Posterior vena cava (tissue), 2 donors: ENCODE results near the gene ANKRD33B. TPM values are rescaled to one million over a fixed set of nuclear protein-coding genes. Genes with fewer than 3 reads are reported as not detected.
"Not testable (repeated sequence)": the region's sequence is repeated elsewhere in the genome, so short reads cannot be mapped to it uniquely, and the experiment has no call there.

Source experiments
- DNase-seq: peaks from one replicate; pipeline ENCODE4 v3.0.0-alpha.2; 2020; ENCODE audit warnings: low spot score
- intact Hi-C, 2 donors: fragments of 100-400 bp; cut with DNase I; formaldehyde crosslinking; loops; one replicate each; pipeline versions ENCODE4 v1.14.1 to v1.14.2; 2022 to 2023
- long read RNA-seq, 2 donors: library from polyadenylated mRNA; unstranded; transcript quantifications; one replicate each; pipeline ENCODE4 v2.0.0, GENCODE V29; 2020 to 2021
- total RNA-seq, 2 donors: library from RNA; stranded (reverse); fragmentation: NEBNext Ultra II Directional; extraction: Animal tissue kit (Norgen Biotek cat#: 25700); gene quantifications; one replicate each; pipeline ENCODE4 v1.2.1, GENCODE V29; 2021
- donor health status: DM: yes; HTN: yes; CAD: no.
- donor health status: DM: yes; HTN: yes; CAD: no.

The ANKRD33B gene
- 1 to 10 TPM; 3.3 to 3.9 TPM for total RNA-seq
- long read RNA-seq, donor 1 = 0 reads
- long read RNA-seq, donor 2, partial matches to known transcripts = 0 of 1 reads
- long read RNA-seq, donor 2, other reads (novel, unspliced or antisense) = 1 of 1 reads

DNA sequence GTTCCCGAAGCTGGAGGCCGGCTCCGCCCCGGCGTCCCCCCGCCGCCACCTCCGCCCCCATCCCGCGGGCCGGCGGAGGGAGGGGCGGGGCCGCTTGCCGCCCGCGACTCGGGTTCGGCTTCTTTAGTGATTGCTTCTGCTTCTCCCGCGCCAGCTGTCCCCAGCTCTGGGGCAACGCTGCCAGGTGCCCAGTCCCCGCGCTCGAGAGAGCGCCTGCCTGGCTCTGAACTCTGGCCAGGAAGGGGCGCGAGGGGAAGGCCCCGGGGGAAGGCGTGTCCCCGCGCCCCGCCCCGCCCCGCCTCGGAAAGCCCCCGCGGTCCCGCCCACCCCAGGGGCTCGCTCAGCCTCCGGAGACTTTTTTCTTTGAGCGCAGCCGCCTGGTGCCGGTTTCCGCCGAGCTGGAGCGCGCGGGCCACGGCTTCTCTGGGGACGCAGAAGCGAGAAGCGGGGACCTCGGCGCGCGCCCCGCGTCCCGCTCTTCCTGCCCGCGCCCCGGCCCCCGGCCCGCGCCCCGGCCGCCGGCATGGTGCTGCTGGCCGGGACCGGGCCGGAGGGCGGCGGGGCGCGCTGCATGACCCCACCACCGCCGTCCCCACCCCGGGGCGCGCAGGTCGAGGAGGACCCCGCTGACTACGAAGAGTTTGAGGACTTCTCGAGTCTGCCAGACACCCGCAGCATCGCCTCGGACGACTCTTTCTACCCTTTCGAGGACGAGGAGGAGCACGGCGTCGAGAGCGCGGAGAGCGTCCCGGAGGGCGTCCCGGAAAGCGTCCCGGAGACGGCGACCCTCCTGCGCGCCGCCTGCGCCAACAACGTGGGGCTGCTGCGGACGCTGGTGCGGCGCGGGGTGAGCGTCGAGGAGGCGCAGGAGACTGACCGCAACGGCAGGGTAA, at the start of gene ANKRD33B:
Gene ANKRD33B, plus strand, starts transcription at position 126 of the 893 bp plus-strand sequence. Its CDS starts 398 bp downstream, at position 524.
- intact Hi-C loops = loop anchor here (2.0 to 10.0 kb wide), 2 partner anchors 73 to 109 kb away; no protein-coding TSS in a partner anchor

DNA sequence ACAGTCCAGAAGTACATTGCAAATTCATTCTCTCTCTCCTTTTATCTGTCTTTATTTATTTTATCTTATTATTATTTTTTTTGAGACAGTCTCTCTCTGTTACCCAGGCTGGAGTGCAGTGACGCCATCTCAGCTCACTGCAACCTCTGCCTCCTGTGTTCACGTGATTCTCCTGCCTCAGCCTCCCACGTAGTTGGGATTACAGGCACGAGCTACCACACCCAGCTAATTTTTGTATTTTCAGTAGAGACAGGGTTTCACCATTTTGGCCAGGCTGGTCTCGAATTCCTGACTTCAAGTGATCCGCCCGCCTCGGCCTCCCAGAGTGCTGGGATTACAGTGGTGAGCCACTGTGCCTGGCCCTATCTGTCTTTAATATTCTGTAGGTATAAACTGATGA, 49.3 kb upstream of the ANKRD33B start:
- intact Hi-C loops = not testable (repeated sequence)

More for the DNA sequence above, at the start of gene ANKRD33B:
- DNase-seq = peak; percentile 85

DNA sequence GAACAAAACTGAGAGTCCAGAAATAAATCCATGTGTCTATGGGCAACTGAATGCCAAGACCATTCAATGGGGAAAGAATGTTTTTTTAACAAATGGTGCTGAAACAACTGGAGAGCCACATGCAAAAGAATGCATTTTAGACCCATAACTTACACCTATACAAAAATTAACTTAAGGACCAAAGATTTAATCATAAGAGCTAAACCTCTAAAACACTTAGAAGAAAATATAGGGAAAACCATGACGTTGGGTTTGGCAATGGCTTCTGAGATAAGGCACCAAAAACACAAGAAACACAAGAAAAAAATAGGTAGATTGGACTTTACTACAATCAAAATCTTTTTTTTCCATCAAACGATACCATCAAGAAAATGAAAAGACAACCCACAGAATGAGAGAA, 48.4 kb upstream of the ANKRD33B start:
- no peak for DNase-seq
- intact Hi-C loops = no loop called here

More for the DNA sequence above, 49.3 kb upstream of the ANKRD33B start:
- DNase-seq = not testable (repeated sequence)

DNA sequence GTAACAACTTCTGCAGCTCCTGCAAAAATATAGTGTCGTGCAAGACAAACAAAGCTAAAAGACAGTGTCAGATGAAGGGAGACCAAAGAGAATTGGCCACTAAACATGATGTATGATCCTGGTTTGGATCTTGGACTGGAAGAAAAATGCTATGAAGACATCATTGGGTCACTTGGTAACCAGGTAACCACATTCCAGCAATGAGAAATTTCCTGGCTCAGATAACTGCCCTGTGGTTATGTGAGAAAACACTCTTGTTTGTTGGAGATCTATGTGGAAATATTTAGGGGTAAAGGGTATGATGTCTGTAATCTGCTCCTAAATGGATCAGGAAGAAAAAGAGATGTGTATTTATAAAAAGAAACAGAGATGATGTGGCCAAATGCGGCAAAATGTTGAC, 45.5 kb upstream of the ANKRD33B start:
- DNase-seq = no peak
- intact Hi-C loops = no loop called here

DNA sequence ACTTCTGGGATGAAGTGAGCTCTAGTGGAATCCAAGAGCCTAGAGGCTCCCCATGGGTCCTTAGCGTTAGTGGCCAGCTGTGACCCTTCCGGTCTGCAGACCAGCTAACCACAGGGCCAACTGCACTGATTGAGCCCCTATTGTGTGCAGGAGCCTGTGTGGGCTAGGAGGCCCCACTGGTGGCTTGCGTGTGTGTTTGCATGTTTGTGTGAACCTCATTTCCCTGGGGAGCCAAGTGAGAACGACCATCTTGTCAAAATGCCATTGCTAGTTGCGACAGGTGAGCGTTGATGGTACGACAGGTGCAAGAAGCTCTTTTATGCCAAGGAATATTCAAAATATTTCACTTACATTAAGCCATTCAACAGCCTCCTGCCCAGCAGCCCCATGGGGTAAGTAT, 44.1 kb upstream of the ANKRD33B start:
- peak; percentile 38 for DNase-seq
- intact Hi-C loops = no loop called here

DNA sequence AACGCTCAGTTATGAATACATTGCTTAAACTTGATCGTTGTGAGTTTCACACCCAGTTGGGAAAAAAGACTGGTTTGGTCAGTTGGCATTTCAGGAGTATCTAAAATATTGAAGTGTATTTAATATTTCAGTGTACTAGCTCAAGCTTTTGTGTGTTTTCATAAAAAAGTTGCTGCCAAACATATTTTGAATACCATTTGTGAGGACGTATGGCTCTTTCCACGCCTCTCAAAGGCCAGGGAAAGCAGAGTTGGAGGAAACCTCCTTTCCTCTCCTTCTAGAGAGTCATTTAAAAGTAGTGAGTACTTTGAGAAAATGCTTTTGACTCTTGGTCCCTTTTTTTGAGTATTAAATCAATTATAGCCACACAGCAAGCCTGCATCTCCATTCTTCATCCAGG, 43.2 kb upstream of the ANKRD33B start:
- DNase-seq = no peak
- intact Hi-C loops = no loop called here

DNA sequence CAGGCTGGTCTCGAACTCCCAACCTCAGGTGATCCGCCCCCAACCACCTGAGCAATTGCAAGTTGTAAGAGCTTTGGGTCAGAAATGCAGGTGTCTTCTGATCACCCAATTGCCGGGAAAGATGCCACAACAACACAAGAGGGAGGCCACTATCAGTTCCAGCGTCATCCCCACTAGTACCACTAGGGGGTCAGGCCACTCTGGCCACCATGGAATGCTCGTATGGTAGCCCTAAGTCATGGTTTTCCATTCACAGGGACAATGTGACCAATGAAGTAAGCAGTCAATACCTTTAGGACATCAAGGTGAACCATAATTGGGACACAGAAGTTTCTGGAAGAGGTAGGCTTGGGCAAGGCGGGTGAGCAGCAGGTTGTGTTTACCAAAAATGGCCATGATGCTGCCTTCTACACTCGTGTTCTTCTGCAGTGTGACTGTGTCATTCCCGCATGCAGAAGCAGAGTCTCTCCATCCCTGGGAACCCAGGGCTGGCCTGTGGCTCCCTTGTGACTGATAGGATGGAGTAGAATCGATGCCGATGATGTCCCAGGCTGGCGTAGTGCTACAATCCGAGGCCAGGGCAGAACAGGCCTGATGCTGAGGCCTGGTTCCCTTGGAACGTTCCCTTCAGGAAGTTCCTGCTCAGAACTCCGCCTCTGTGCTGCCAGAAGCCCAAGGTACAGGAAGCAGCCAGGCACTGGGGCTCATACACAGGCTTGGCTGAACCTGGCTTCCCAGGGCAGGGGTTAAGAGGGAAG, 42.2 kb upstream of the ANKRD33B start:
- peak; percentile 54 for DNase-seq
- intact Hi-C loops = no loop called here

DNA sequence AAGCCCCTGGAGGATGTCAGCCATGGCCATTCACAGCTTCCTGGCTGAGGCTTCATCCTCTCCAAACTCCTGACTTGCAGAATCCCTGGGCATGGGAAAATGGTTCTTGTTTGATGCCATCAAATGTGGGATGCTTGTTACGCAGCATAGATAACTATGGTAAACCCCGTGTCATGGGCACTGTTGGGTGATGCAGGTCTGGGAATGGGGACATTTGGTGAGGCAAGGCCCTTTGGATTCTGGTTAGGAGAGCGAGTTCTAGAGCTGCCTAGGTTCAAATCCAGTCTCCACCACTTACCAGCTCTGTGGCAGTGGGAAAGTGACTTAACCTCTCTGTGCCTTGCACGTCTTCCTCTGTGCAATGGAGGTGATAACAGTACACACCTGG, 41.7 kb upstream of the ANKRD33B start:
- no peak for DNase-seq
- intact Hi-C loops = no loop called here

DNA sequence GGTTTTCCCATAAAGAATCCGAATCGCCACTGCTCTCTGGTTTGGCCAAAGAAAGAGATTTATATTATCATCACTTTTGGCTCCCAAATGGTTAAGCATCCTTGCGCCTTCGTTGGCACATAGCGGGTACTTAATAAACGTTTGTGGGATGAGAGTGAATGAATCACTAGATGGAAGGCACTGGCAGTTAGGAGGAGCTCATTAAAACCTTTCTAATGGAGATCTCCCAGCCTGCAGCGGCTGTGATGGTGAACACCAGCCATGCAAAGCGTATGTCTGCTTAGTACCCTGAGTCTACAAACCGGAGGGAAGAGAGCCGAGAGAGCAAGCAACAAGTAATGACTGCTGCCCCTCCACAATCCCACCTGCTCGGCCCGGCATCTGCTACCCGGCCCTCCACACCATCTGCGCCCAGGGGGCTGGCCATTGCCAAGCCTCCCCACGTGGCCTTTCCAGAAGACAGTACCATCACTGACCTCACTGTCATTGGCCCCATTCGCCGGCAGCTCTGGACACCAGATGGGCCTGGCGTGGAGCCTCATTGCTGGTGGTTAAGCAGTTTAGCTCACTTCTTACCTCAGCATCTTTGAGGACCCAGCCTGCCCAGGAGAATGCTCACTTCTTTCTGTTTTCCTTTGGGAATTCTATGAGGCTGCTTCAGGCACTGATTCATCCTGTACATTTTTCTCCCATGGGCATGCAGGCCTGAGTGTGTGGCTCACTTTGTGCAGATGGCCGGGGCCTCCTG, 39.3 kb upstream of the ANKRD33B start:
- DNase-seq = no peak
- intact Hi-C loops = no loop called here

DNA sequence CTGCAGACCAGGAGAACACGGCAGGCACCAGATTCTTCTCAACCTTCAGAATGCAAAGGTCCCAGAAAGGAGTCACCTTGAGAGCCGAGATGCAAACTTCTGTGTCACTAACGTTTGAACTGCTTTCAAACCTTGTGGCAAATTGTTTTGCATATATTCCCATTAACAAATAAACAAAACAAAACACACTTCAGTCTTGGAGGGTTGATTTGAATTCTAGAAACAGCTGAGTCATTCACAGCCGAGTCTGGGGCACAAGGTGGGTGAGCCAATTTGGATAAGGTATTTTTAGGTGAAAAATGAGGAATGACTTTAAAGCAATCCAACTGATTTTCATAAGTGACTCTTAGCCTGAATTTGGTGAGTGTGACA, 38.8 kb upstream of the ANKRD33B start:
- DNase-seq = no peak
- intact Hi-C loops = no loop called here

DNA sequence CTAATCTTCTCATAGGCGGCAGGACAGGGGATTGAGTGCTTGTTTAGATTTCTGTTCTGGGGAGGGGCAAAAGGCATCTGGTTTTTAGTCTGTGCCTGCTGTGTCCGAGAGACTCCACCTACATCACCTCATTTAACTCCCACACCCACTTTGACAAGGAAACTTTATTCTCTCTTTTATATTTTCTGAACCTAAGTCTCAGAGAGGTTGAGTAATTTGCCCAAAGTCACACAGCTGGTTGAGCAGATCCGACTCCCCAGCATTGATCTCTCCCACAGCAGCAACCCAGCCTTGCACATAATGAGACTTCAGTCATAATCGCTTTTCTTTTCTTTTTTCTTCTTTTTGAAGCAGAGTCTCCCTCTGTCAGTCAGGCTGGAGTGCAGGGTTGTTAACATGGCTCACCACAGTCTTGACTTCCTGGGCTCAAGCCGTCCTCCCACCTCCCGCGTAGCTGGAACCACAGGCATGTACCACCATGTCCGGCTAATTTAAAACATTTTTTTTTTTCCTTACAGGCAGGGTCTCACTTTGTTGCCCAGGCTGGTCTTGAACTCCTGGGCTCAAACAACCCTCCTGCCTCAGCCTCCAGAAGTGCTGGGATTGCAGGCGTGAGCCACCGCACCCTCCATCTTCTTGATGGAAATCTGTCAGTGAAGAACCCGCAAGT, 36.5 kb upstream of the ANKRD33B start:
- intact Hi-C loops = no loop called here
- DNase-seq = no peak

DNA sequence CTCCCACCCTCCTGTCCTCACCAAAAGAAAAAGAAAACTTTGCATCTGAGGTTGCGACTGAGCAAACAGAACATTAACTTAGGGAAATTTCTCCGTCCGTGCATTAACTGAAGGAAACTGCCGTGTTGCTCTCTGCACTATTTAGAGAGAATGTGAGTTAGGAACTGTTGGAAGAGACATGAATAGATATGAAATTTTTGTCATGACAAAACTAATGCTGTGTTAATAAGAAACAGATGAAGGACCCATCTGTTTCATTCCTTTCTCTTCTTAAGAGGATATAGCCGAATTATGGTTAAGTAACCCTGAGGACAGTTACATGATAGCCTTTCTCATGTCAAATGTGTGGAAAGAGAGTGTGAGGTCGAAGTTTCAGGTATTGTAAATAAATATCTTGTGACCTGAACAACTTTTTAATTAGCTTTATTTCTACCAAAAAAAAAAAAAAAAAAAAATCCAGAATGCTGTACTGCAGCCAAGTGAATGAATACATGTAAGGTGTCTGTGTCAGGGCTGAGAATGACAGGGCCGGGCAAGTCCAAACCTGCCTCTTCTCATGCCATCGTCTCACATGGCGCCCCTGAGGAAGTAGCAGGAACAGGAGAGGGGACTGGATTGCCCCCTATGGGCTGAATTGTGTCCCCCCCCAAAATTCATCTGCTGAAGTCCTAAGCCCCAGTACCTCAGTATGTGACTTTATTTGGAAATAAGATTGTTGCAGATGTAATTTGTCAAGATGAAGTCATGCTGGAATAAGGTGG, 35.6 kb upstream of the ANKRD33B start:
- DNase-seq = no peak
- intact Hi-C loops = no loop called here

DNA sequence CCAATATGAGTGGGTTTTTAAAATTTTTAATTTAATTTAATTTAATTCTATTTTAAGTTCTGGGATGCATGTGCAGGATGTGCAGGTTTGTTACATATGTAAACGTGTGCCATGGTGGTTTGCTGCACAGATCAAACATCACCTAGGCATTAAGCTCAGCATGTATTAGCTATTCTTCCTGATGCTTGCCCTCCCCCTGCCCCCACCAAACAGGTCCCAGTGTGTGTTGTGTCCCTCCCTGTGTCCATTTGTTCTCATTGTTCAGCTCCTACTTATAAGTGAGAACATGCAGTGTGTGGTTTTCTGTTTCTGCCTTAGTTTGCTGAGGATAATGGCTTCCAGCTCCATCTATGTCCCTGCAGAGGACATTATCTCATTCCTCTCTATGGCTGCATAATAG, 35.0 kb upstream of the ANKRD33B start:
- intact Hi-C loops = no loop called here
- no peak for DNase-seq

DNA sequence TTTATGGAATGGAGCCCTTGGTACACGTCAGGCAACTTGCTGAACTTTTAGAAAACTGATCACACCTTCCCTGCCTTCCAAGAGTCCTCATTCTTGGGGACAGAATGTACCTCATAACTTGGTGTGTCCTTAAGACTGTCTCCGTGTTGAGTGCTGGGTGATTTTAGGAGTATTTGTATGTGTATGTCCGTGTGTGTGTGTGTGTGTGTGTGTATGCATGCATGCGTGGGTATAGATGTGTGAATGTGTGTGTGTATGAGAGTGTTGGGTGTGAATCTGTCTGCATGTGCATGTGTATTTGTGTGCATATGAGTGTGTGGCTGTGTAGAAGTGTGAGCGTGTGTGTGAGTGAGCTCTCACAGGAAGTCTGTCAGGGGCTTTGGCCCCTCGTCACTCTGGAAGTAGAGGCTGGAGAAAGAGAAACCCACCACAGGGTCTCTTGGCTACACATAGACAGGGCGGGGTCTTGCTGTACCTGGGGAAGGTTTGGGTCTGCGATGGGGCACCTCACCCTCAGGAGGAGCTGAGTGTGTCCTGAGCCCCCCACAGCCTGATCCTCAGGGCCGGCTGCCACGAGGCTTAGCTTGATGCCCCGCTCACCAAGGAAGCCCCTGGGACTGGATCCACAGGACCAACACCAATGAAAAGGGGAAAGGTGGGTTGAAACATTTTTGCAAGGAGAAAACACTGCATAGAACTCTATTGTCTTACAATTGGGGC, 33.1 kb upstream of the ANKRD33B start:
- intact Hi-C loops = no loop called here

DNA sequence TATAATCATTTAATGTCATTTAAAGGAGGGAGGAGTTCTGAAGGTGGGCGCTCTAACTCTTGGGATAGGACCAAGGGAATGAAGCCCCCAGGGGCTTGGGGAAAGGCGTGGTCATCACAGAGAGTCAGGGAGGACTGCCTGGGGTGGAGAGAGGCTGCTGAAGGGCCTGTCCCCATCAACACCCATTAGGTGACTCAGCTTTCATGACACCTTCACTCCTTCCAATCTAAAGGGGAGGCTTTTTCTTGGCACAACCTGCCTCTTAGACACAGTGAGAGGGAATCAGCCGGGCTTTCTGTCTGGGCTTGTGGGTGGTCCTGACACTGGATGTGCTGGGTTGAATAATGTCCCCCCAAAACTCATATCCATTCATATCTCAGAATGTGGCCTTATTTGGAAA, 31.4 kb upstream of the ANKRD33B start:
- DNase-seq = no peak
- intact Hi-C loops = no loop called here

More for the DNA sequence above, 33.1 kb upstream of the ANKRD33B start:
- DNase-seq = no peak

DNA sequence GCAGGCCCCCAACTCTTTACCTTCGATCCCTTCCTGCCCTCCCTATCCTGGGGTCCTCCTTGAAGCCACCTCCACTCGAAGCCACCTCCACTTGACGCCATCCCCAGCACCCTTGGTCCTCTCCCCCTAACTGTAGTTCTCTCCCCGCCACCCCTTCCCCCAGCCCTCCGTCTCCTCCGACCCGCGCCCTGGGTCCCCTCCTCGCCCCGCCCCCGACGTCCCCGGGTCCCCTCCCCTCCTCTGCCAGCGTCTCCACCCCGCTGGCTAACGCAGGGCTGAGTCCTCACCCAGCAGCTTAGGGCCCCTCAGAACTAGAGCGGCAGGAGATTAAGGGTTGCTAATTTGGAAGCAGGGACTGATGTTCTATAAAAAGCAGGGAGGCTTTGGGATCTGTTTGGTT, 30.6 kb upstream of the ANKRD33B start:
- DNase-seq = no peak
- intact Hi-C loops = no loop called here
